WTC11 (cell line): ENCODE data around the gene FBXL13.

ENCODE experiments used
- JUN ChIP-seq: sonication (generic); formaldehyde crosslinking; IDR thresholded peaks from 2 replicates; pipeline ENCODE4 v1.8.0; 2023; ENCODE audit warnings: mild to moderate bottlenecking, missing genetic modification reagents
- NFE2L1 ChIP-seq: sonication (generic); formaldehyde crosslinking; IDR thresholded peaks from 2 replicates; pipeline ENCODE4 v1.8.1; 2023; ENCODE audit warnings: missing genetic modification reagents
- TF ChIP-seq, protein P1 (sequence below): fragments of 200-600 bp; IDR thresholded peaks from 2 replicates; pipeline ENCODE4 v1.8.0; 2022; ENCODE audit warnings: antibody characterized with exemption

DNA sequence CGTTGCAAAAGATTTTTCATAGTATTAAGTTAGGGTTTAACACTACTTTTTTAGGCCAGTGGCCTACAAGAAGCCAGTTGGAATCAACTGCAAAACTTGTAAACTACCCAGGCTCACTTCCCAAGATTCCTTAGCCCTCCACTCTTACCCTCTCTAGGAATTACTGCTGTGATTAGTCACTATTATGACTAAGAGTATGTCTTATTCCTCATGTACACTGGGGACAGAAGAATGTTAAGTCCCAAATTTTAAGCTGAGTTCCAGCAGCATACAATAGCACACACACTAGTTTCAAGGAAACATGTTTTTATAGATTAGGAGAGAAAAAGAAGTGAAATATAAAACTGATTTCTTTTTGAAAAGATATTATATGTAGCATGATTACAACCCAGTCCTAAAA, 42.8 kb downstream of the FBXL13 start:
- TF ChIP-seq JUN: no peak
- TF ChIP-seq, protein P1, sequence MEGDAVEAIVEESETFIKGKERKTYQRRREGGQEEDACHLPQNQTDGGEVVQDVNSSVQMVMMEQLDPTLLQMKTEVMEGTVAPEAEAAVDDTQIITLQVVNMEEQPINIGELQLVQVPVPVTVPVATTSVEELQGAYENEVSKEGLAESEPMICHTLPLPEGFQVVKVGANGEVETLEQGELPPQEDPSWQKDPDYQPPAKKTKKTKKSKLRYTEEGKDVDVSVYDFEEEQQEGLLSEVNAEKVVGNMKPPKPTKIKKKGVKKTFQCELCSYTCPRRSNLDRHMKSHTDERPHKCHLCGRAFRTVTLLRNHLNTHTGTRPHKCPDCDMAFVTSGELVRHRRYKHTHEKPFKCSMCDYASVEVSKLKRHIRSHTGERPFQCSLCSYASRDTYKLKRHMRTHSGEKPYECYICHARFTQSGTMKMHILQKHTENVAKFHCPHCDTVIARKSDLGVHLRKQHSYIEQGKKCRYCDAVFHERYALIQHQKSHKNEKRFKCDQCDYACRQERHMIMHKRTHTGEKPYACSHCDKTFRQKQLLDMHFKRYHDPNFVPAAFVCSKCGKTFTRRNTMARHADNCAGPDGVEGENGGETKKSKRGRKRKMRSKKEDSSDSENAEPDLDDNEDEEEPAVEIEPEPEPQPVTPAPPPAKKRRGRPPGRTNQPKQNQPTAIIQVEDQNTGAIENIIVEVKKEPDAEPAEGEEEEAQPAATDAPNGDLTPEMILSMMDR: no peak
- no peak for TF ChIP-seq NFE2L1 (CRISPR knock-in tag)
